Mucosa of rectum (tissue), 2 donors: Measurements from ENCODE around the gene CDC42BPB.

ENCODE experiments used
- H3K27ac ChIP-seq, 2 donors: one replicate each; pipeline ENCODE4 v1.7.0; 2013; ENCODE audit warnings: inconsistent platforms in 2 of 2, low read depth in 2 of 2, low read length in 2 of 2
- H3K27me3 ChIP-seq, 2 donors: one replicate each; pipeline ENCODE4 v1.7.0; 2013; ENCODE audit warnings: low read length in 2 of 2; ENCODE audit not compliant: control insufficient read depth in 2 of 2, insufficient read depth in 2 of 2
- H3K36me3 ChIP-seq, 2 donors: one replicate each; pipeline ENCODE4 v1.7.0; 2013; ENCODE audit warnings: low read length in 2 of 2; ENCODE audit not compliant: control insufficient read depth in 2 of 2, insufficient read depth in 2 of 2
- H3K4me1 ChIP-seq, 2 donors: one replicate each; pipeline ENCODE4 v1.7.0; 2013; ENCODE audit warnings: low read length in 2 of 2, mild to moderate bottlenecking in 1 of 2; ENCODE audit not compliant: control insufficient read depth in 2 of 2, insufficient read depth in 2 of 2
- H3K4me3 ChIP-seq, 2 donors: one replicate each; pipeline ENCODE4 v1.7.0; 2013; ENCODE audit warnings: low read length in 2 of 2
- H3K9ac ChIP-seq, 2 donors: one replicate each; pipeline ENCODE4 v1.7.0; 2013; ENCODE audit warnings: low read length in 2 of 2, low read depth in 1 of 2, mild to moderate bottlenecking in 1 of 2
- H3K9me3 ChIP-seq, 2 donors: one replicate each; pipeline ENCODE4 v1.7.0; 2013; ENCODE audit warnings: low read length in 2 of 2; ENCODE audit not compliant: control insufficient read depth in 2 of 2
- donor health status: healthy.
- donor health status: Normal muscosa, but diverticular disease.

CDC42BPB gene

DNA sequence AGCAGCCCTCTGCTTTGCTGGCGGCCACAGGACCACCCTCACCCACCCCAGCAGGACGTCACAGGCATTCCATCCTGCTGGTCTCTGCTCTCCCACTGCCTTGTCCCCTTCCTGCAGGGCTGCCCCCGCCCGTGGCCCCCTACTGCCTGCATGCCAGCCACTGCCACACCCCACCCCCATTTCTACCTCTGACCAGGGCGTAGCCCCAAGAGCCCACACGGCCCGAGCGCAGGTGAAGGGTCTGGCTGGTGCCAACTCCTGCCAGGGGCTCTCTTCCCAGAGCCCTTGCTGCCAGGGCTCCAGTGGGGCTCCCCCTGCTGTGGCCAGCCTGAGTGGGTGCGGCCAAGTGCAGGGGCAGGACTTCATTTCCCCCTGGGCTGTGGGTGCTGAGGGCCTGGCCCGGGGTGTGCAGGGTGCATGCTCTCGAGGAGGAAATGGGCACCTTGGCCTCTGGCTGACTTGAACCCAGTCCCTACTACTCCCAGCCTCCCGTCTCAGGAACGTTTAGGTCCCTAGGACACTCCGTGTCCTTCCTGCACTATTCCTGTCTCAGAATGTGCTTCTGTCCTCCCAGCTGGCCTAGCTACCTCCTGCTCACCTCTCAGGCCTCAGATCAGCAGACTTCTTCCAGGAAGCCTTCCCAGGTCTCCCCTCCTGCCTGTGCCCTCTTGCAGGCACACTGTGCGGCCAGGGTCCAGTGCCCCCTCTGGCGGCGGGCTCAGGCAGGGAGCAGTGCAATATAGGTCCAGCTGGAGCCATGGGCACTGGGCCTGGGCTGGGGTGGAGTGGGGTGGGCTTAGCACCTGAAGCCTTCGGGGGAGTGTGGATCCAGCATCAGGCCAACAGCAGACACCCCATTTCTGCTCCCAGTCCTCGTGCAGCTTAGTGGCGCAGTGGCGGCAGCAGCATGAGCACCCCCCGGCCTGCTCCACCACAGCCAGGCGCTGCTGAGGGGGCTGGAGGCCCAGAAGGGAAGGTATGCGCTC lies 28.1 kb upstream of the CDC42BPB start:
- H3K9ac ChIP-seq, result no peak overlapping the region
- H3K27me3 ChIP-seq, result peaks cover 6 to 7% of the 10 kb centered on the region in 2 donors
- H3K4me1 ChIP-seq, result no peaks in the 10 kb centered on the region
- no peak overlapping the region for H3K27ac ChIP-seq
- no peaks in the 10 kb centered on the region for H3K36me3 ChIP-seq
- no peaks in the 10 kb centered on the region for H3K9me3 ChIP-seq
- H3K4me3 ChIP-seq, result no peak overlapping the region

DNA sequence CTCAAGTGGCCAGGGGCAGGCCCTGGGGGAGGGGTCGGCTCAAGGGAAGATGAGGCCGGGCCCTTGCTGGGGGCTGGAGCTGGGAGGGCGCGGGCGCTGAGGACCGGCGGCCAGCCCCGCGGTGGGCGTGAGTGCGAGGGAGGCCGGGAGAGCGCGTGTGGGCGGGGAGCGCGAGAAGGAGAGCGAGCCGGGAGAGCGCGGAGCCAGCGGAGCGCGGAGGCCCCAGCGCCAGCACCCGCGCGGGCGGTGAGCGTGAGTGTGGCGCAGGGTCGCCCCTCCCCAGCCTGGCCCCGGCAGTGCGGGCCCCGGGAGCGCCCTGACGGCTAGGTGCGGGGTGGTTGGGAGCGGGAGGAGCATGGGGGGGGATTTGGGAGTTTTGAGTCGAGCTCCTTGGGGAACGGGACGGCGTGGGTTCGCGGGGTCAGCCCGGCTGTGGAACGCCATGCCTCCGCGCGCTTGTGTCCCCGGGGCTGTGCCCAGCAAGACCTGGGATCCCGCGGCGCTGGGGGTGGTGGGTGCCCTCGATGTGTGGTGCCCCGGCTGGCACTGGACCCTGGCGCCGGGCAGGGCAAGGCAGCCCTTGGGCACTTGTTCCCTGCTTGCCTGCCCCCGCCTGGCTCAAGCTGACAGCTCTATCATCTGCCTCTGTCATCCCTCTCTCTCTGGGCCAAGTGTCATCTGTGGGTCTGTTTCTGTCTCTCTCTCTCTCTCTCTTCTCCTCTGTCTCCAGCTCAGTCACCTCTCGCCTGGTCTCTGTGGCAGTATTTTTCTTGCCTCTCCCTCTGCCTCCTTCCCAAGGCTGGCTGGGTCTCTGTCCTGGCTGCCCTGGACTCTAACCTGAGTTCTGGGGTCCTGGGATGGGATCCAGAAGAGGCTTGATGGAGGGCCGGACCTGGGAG lies 26.9 kb upstream of the CDC42BPB start, which contains the start of gene LBHD2:
Gene LBHD2, plus strand, starts transcription at position 190 of the 899 bp plus-strand sequence. CDS start 1,803 bp downstream, outside the sequence.
- H3K9ac ChIP-seq, result no peak within 1 kb of the TSS
- H3K4me1 ChIP-seq, result no peaks in the 10 kb centered on the region
- no peak within 1 kb of the TSS for H3K4me3 ChIP-seq
- H3K27me3 ChIP-seq, result peaks cover 6 to 7% of the 10 kb centered on the region in 2 donors
- no peaks in the 10 kb centered on the region for H3K9me3 ChIP-seq
- no peak within 1 kb of the TSS for H3K27ac ChIP-seq
- H3K36me3 ChIP-seq, result no peaks in the 10 kb centered on the region

DNA sequence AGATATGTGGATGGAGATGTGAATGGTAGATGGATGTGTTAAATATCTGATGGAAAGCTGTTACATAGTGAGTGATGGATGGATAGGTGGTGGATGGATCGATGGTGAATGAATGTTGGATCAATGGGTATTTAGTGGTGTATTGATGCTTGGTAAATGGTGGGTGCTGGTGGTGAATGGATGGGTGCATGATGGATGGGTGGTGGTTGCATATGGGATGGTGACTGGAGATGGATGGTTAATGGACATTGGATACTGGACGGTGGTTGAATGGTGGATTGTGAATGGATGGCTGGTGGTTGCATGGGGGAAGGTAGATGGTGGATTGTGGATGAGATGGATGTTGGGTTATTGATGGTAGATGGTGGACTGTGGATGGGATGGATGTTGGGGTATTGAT lies 24.6 kb upstream of the CDC42BPB start:
- Histone ChIP-seq H3K9ac (no peak overlapping the region), H3K4me3 (no peak overlapping the region), H3K9me3 (no peaks in the 10 kb centered on the region), H3K27ac (no peak overlapping the region), H3K4me1 (no peaks in the 10 kb centered on the region), H3K27me3 (peaks cover 6 to 7% of the 10 kb centered on the region in 2 donors), H3K36me3 (no peaks in the 10 kb centered on the region)

DNA sequence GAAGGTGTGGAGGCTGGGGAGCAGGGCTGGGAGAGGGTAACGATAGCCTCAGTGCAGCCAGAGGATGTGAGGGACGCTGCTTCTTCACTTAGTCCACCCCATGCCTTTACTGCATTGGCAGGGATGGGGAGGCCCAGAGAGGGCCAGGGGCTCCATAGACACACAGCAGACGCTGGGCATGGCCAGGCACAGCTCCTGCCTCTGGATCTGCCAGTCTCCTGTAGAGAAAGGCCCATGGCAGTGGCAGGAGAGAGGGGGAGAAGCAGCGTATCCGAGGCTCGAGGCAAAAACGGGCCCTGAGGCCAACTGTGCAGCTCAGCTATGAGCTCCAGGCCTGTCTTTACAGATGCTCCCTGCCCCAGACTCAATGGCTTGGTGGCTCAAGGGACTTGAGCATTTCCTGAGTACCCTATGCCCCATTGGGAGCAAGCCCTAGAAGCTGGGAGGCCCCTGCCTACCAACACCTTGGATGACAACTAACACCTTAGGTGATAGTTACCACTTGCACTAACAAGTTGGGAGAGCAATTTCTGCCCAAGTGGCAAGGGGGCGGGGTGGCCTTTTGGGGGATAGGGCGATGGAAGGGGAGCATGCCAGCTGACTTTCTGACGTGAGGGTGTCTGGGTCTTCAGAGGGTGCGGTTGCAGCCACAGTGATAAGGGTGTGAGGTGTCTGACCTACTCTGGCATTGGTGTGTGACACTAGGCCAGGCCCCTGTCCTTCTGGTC lies 21.7 kb upstream of the CDC42BPB start:
- Histone ChIP-seq H3K27me3 (peaks cover 2 to 4% of the 10 kb centered on the region in 2 donors), H3K27ac (no peak overlapping the region), H3K36me3 (no peaks in the 10 kb centered on the region), H3K9ac (no peak overlapping the region), H3K4me3 (no peak overlapping the region), H3K9me3 (no peaks in the 10 kb centered on the region), H3K4me1 (peaks cover 6 to 12% of the 10 kb centered on the region in 2 donors)

DNA sequence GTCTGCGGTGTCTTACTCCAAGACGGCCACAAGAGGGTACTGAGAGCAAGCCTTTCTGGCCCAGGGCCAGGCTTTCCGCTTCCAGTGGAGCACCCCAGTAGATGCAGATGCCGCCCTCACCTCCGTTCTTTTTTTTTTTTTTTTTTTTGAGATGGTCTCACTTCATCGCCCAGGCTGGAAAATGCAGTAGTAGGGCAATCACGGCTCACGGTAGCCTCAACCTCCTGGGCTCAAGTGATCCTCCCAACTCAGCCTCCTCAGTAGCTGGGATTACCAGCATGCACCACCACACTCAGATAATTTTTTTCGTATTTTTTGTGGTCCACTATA lies 21.0 kb upstream of the CDC42BPB start:
- H3K4me1 ChIP-seq, result peaks cover 6 to 12% of the 10 kb centered on the region in 2 donors
- no peak overlapping the region for H3K4me3 ChIP-seq
- H3K27ac ChIP-seq, result no peak overlapping the region
- peaks cover 2 to 4% of the 10 kb centered on the region in 2 donors for H3K27me3 ChIP-seq
- no peaks in the 10 kb centered on the region for H3K36me3 ChIP-seq
- no peak overlapping the region for H3K9ac ChIP-seq
- no peaks in the 10 kb centered on the region for H3K9me3 ChIP-seq

DNA sequence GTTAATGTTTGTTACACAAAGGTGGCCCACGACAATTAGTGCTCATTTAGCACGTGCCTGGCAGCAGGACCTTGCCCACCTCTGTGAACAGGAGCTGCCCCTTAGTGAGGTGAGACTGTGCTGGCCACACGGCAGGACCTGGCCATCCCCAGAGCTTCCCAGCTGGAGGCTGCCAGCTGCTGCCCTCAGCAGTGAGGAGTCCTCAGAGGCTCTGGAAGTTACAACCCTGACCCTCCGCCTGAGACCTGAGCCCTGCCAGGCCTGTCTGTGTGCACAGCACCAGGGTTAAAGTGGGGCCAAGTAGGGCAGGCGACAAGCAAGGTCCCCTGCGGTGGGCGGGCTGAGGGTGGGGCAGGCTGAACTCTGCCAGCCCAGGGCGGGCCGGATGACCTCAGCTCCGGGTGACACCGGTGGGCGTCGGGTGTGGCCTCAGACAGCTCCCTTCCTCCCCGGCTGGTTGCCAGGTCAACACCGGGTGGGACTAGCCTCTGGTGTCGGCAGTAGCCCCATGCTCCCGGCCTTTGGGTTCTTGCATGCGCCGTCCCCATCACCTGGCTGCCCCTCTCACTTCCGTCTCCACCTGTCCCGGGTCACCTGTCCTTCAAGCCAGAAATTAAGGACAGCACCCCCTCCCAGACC lies 17.5 kb upstream of the CDC42BPB start:
- H3K27ac ChIP-seq, result peak overlapping the region; percentile 24 to 46
- no peaks in the 10 kb centered on the region for H3K36me3 ChIP-seq
- no peaks in the 10 kb centered on the region for H3K9me3 ChIP-seq
- H3K9ac ChIP-seq, result peak overlapping the region in 1 of 2 donors; percentile 62
- peaks cover 17 to 37% of the 10 kb centered on the region in 2 donors for H3K4me1 ChIP-seq
- peaks cover 0 to 4% of the 10 kb centered on the region in 2 donors for H3K27me3 ChIP-seq
- peak overlapping the region; percentile 37 to 52 for H3K4me3 ChIP-seq

DNA sequence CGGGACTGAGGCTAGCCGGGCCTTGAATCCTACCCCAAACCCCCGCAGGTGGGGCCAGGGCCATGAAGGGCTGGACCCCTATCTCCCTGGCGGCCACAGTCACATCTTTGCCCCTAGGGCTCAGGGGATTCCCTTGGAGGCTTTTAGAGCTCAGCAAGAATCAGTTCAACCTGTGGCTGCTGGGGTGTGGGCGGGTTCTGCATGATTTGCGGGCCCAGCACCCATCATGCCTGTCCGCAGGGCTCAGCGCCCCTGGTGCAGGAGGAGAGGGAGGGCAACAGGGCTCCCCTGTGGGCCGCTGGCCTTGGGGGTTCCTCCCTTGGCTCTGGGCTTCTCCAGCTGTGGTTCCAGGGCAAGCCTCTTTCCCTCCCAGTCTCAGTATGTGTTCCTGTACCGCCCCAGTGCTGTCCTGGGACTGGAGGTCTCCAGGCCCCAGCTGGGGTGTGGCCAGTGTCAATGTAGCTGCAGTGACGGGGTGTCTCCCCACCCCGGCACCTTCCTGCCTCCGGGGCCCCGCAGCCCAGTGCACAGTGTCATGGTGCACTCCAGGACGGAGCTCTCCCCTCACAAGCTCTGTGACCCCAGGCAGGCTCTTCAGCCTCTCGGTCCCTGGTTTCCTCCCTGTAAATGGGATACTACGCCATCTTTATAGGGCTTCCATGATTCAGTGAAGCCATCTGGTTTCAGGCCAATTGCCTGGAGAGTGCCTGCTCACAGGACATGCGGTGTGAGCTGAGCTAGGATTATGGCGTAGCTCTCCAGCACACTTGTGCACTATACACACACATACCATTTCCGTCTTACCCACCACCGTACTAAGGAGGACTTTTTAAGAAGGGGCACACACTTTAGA lies 16.8 kb upstream of the CDC42BPB start:
- Histone ChIP-seq H3K9ac (no peak overlapping the region), H3K9me3 (no peaks in the 10 kb centered on the region), H3K36me3 (no peaks in the 10 kb centered on the region), H3K4me3 (no peak overlapping the region), H3K27me3 (peaks cover 0 to 4% of the 10 kb centered on the region in 2 donors), H3K4me1 (peaks cover 17 to 37% of the 10 kb centered on the region in 2 donors), H3K27ac (peak overlapping the region; percentile 24 to 46)

DNA sequence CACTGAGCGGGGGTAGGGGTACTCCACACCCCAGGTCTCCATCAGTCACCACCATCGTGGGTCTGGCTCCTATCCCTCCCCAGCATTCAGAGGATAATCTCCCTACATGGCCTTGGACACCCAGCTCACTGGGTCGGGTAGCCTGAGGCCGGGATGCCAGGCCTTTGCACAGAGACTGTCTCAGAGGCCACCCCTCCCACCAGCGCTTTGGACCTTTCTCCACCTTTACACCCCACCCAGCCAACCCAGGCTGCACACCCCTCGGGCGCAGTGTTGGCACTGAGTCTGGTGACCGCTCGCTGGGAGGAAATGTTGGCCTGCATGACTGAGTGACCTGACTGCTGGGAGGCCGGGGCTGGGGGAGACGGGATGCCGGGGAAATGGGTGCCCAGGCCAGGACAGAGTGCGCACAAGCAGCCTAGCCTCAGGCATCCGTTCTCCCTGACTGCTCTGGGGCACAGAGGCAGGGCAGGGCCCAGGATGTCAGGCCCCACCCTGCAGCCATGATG lies 16.1 kb upstream of the CDC42BPB start:
- Histone ChIP-seq H3K4me1 (peaks cover 22 to 41% of the 10 kb centered on the region in 2 donors), H3K27me3 (peaks cover 0 to 4% of the 10 kb centered on the region in 2 donors), H3K36me3 (no peaks in the 10 kb centered on the region), H3K4me3 (no peak overlapping the region), H3K27ac (no peak overlapping the region), H3K9ac (no peak overlapping the region), H3K9me3 (no peaks in the 10 kb centered on the region)
